Measurements from ENCODE around the gene GDPD4.
"Not testable (repeated sequence)": the region's sequence is repeated elsewhere in the genome, so short reads cannot be mapped to it uniquely, and the experiment has no call there.

The GDPD4 gene

DNA sequence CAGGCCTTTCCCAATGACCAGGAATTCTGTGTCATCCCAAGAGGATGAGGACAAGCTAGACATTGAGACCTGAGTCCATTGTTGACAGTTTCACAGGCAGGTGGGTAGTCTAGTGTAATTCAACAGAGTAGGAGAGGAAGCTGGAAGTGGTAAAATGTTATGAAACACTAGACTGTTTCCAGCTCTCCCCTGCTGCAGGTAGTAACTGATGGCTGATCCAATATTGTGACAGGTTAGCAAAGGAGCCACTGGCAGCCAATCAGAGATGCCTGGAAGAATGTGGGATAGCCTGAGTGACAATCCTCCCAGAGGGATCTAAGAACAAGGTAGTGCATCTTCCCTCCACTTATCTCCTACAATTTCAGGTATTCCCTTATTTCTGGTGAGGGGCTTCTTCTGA lies 10.6 kb upstream of the GDPD4 start:
- H3K36me3 Mint-ChIP-seq (ENCODE audit: insufficient read depth): no peaks in the 10 kb centered on the region
- H3K9me3 Mint-ChIP-seq: no peaks in the 10 kb centered on the region
- no peak overlapping the region for H3K27ac Mint-ChIP-seq
- no peaks in the 10 kb centered on the region for H3K4me1 Mint-ChIP-seq (ENCODE audit: low read depth in 2 of 2)
- no peak overlapping the region for H3K4me3 Mint-ChIP-seq
- DNase-seq: no peak
- H3K27me3 Mint-ChIP-seq: peaks cover 11 to 43% of the 10 kb centered on the region in 2 donors
- ATAC-seq (replicated peaks): no peak

DNA sequence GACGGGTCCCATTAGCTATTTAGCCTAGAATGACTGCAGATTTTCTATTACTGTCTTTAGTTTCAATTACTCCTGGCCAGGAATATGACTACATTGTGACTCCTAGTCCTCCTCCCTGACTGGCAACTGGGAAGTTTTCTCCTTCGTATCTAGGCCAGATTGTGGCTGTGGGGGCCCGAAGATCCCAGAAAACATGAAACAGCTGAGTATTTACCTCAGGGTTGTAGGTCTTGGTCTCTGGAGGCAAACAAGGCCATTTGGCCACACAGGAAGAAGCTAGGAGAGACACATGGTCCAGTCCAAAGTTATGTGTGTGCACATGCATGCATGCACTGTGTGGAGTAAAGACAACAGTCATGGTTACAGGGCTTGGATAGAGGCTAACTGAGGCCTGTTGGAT lies 10.2 kb upstream of the GDPD4 start:
- no peaks in the 10 kb centered on the region for H3K9me3 Mint-ChIP-seq
- H3K4me1 Mint-ChIP-seq (ENCODE audit: low read depth in 2 of 2): no peaks in the 10 kb centered on the region
- H3K36me3 Mint-ChIP-seq (ENCODE audit: insufficient read depth): no peaks in the 10 kb centered on the region
- H3K27me3 Mint-ChIP-seq: peaks cover 11 to 43% of the 10 kb centered on the region in 2 donors
- H3K4me3 Mint-ChIP-seq: no peak overlapping the region
- ATAC-seq (replicated peaks) (no peak), DNase-seq (no peak)
- H3K27ac Mint-ChIP-seq: no peak overlapping the region

DNA sequence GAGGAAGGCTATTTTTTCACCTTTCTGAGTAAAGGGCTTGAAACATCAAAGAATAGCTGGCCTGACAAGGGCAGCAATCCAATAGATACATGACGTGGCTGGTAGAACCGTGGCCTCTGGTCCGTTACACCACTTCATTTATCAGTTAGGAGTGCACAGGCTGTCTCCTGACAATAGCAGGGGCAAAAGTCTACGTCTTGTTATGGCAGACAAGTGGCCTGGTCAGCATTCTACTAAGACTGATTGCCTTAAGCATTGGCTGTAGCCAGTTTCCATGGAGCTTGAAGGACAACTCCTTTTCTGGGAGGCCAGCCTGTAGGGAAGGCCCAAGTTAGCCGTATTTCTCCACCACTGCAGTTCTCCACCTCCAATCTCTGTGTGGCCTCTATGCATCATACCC lies 9.2 kb upstream of the GDPD4 start:
- no peak overlapping the region for H3K4me3 Mint-ChIP-seq
- no peak overlapping the region for H3K27ac Mint-ChIP-seq
- no peaks in the 10 kb centered on the region for H3K36me3 Mint-ChIP-seq (ENCODE audit: insufficient read depth)
- no peak for ATAC-seq (replicated peaks)
- no peaks in the 10 kb centered on the region for H3K9me3 Mint-ChIP-seq
- DNase-seq: no peak
- no peaks in the 10 kb centered on the region for H3K4me1 Mint-ChIP-seq (ENCODE audit: low read depth in 2 of 2)
- H3K27me3 Mint-ChIP-seq: peaks cover 11 to 34% of the 10 kb centered on the region in 2 donors

GRCh38 chr11:77309401-77310085 lies 8.1 kb upstream of the GDPD4 start:
- ATAC-seq (replicated peaks) (no peak), DNase-seq (no peak)
- Mint-ChIP-seq H3K4me1 (ENCODE audit: low read depth in 2 of 2) (no peaks in the 10 kb centered on the region), H3K9me3 (no peaks in the 10 kb centered on the region), H3K27ac (no peak overlapping the region), H3K36me3 (ENCODE audit: insufficient read depth) (no peaks in the 10 kb centered on the region), H3K27me3 (peaks cover 11 to 31% of the 10 kb centered on the region in 2 donors), H3K4me3 (no peak overlapping the region)

GRCh38 chr11:77308838-77309237 lies 7.4 kb upstream of the GDPD4 start:
- Mint-ChIP-seq H3K4me3 (no peak overlapping the region), H3K9me3 (no peaks in the 10 kb centered on the region), H3K4me1 (ENCODE audit: low read depth in 2 of 2) (no peaks in the 10 kb centered on the region), H3K27ac (no peak overlapping the region), H3K27me3 (peaks cover 11 to 31% of the 10 kb centered on the region in 2 donors), H3K36me3 (ENCODE audit: insufficient read depth) (no peaks in the 10 kb centered on the region)
- DNase-seq (no peak), ATAC-seq (replicated peaks) (no peak)

GRCh38 chr11:77303328-77303727 lies 1.8 kb upstream of the GDPD4 start:
- DNase-seq (no peak), ATAC-seq (replicated peaks) (no peak)
- H3K27me3 Mint-ChIP-seq: no peaks in the 10 kb centered on the region
- H3K4me1 Mint-ChIP-seq (ENCODE audit: low read depth in 2 of 2): no peaks in the 10 kb centered on the region
- no peak overlapping the region for H3K27ac Mint-ChIP-seq
- no peaks in the 10 kb centered on the region for H3K36me3 Mint-ChIP-seq (ENCODE audit: insufficient read depth)
- H3K4me3 Mint-ChIP-seq: no peak overlapping the region
- H3K9me3 Mint-ChIP-seq: no peaks in the 10 kb centered on the region

- Mint-ChIP-seq H3K4me3 (no peak overlapping the region), H3K36me3 (ENCODE audit: insufficient read depth) (no peaks in the 10 kb centered on the region), H3K27me3 (no peaks in the 10 kb centered on the region), H3K27ac (no peak overlapping the region), H3K4me1 (ENCODE audit: low read depth in 2 of 2) (no peaks in the 10 kb centered on the region), H3K9me3 (no peaks in the 10 kb centered on the region)
- no peak for ATAC-seq (replicated peaks)
- no peak for DNase-seq
Measured at GRCh38 chr11:77302752-77303151, 1.3 kb upstream of the GDPD4 start.

DNA sequence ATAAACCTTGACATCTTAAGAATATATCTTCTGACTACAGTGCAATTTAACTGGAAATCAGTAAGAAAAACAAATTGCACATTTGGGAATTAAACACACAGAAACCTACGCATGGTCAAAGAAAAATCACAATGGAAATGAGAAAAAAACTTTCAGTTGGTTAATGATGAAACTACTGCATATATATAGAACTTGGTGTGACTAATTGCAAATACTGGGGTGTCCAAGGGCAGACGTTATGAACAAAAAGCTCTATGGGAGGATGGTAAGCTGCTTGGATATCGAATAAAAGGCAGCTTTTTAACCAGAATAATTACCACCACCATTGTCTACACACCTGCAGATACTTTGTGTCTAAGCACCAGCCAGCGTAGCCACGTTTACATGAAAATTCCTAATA lies 791 bp downstream of the GDPD4 start:
- no peak overlapping the region for H3K4me3 Mint-ChIP-seq
- H3K36me3 Mint-ChIP-seq (ENCODE audit: insufficient read depth): no peaks in the 10 kb centered on the region

DNA sequence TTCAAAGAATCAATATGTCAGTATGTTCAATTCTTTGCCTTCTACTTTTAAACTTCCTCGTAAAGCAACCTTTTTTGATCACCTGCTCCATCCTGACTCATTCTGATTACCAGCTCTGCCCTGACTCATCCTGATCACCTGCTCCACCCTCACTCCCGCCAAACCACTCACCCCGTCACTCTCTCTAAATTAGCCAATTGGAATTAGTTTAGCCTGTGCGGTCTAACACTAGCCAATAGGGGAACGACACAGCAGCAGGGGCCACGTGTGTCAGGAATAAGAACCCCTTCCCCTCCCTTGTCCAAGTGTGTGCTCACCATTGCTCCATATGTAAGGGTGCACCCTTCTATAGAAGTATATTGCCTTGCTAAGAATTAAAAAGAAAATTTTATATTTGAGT lies 1.5 kb downstream of the GDPD4 start:
- H3K9me3 Mint-ChIP-seq; ATAC-seq (replicated peaks); H3K4me1 Mint-ChIP-seq (ENCODE audit: low read depth in 2 of 2); H3K36me3 Mint-ChIP-seq (ENCODE audit: insufficient read depth); H3K4me3 Mint-ChIP-seq; H3K27ac Mint-ChIP-seq; DNase-seq; H3K27me3 Mint-ChIP-seq: not testable (repeated sequence)

More for the DNA sequence above, 791 bp downstream of the GDPD4 start:
- Mint-ChIP-seq H3K9me3 (no peaks in the 10 kb centered on the region), H3K27me3 (no peaks in the 10 kb centered on the region), H3K27ac (no peak overlapping the region), H3K4me1 (ENCODE audit: low read depth in 2 of 2) (no peaks in the 10 kb centered on the region)
- ATAC-seq (replicated peaks): no peak
- DNase-seq: no peak

DNA sequence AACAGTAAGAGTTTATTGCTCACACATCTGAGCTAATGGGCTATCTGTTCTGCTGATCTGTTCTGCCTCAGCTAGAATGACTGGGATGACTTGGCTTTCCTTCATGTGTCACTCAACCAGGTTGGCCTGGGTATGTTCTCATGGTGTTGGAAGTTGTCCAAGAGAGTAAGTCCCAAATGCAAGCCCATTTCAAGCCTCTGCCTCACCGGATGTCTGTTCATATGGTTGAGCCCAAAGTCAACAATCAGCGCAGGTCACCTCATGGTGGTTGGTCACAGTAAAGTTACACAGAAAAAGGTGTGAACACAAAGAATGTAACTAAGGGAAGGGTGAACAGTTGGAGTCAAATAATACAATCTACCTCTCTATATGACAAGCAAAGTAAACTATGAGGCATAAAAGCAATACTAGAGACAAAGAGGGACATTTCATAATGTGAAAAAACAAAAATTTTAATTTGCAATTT lies 1.9 kb downstream of the GDPD4 start:
- Mint-ChIP-seq H3K4me1 (ENCODE audit: low read depth in 2 of 2) (no peaks in the 10 kb centered on the region), H3K4me3 (no peak overlapping the region), H3K27me3 (no peaks in the 10 kb centered on the region), H3K36me3 (ENCODE audit: insufficient read depth) (no peaks in the 10 kb centered on the region), H3K9me3 (no peaks in the 10 kb centered on the region), H3K27ac (no peak overlapping the region)
- ATAC-seq (replicated peaks): no peak
- no peak for DNase-seq

- Mint-ChIP-seq H3K27ac (no peak overlapping the region), H3K27me3 (peaks cover 19 to 21% of the 10 kb centered on the region in 2 donors), H3K36me3 (ENCODE audit: insufficient read depth) (no peaks in the 10 kb centered on the region), H3K4me3 (no peak overlapping the region), H3K9me3 (no peaks in the 10 kb centered on the region), H3K4me1 (ENCODE audit: low read depth in 2 of 2) (no peaks in the 10 kb centered on the region)
- DNase-seq: no peak
- ATAC-seq (replicated peaks): no peak
Measured at GRCh38 chr11:77294040-77294439, 7.4 kb downstream of the GDPD4 start.

DNA sequence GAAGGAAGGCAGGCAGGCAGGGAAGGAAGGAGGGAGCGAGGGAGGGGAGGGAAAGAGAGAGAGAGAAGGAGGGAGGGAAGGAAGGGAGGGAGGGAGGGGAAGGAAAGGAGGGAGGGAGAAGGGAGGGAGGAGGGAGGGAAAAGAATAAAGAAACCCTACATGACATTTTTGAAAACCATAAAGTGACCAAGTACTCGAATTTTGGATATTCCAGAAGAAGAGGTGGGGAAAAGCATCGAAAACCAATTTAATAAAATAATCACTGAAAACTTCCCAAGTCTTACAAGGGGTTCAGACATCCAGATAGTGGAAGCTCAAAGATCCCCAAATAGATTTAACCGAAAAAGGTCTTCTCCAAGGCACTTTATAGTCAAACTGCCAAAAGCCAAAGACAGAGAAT lies 11.7 kb downstream of the GDPD4 start:
- Mint-ChIP-seq H3K27me3 (peaks cover 57 to 62% of the 10 kb centered on the region in 2 donors), H3K36me3 (ENCODE audit: insufficient read depth) (no peaks in the 10 kb centered on the region), H3K4me1 (ENCODE audit: low read depth in 2 of 2) (no peaks in the 10 kb centered on the region), H3K9me3 (no peaks in the 10 kb centered on the region), H3K27ac (no peak overlapping the region), H3K4me3 (no peak overlapping the region)
- no peak for DNase-seq
- no peak for ATAC-seq (replicated peaks)

- Mint-ChIP-seq H3K9me3 (no peaks in the 10 kb centered on the region), H3K27ac (no peak overlapping the region), H3K27me3 (peaks cover 67 to 74% of the 10 kb centered on the region in 2 donors), H3K36me3 (ENCODE audit: insufficient read depth) (no peaks in the 10 kb centered on the region), H3K4me1 (ENCODE audit: low read depth in 2 of 2) (no peaks in the 10 kb centered on the region), H3K4me3 (no peak overlapping the region)
- DNase-seq: no peak
- no peak for ATAC-seq (replicated peaks)
Measured at GRCh38 chr11:77287615-77288273, 13.7 kb downstream of the GDPD4 start.

DNA sequence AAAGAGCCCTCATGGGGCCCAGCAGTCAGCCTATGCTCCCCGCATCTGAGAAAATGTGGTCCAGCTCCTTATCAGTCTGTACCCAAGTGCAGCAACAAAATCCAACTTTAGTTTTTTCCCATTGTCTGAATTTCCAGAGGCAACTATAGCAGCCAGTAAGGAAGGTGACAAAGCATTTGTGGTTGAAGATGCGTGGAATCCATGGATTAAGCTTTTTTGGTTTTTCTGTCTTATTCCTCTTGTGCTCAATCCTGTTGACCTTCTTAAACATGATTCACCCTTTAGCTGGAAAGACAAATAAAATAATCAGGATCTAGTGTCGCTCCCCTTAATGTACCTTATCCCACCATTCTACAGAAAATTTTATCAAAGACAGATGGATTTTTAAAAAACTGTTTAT lies 14.3 kb downstream of the GDPD4 start:
- no peak for DNase-seq
- H3K36me3 Mint-ChIP-seq (ENCODE audit: insufficient read depth): no peaks in the 10 kb centered on the region
- H3K27ac Mint-ChIP-seq: no peak overlapping the region
- no peaks in the 10 kb centered on the region for H3K4me1 Mint-ChIP-seq (ENCODE audit: low read depth in 2 of 2)
- H3K4me3 Mint-ChIP-seq: no peak overlapping the region
- no peak for ATAC-seq (replicated peaks)
- H3K27me3 Mint-ChIP-seq: peaks cover 73 to 79% of the 10 kb centered on the region in 2 donors
- no peaks in the 10 kb centered on the region for H3K9me3 Mint-ChIP-seq
